Vagina (tissue), 2 donors: ENCODE measurements around the gene MGAT5B. TPM values are rescaled to one million over a fixed set of nuclear protein-coding genes. Genes with fewer than 3 reads are reported as not detected.

ENCODE experiments used
- DNase-seq, 2 donors: peaks; one replicate each; pipeline ENCODE4 v3.0.0-alpha.2; 2017; ENCODE audit errors: extremely low spot score in 2 of 2
- H3K27ac ChIP-seq: fragments of 200-600 bp; sonication (generic); one replicate; pipeline ENCODE4 v1.5.1; 2019
- H3K27me3 ChIP-seq: fragments of 200-600 bp; sonication (generic); one replicate; pipeline ENCODE4 v1.5.1; 2019
- H3K36me3 ChIP-seq, 2 donors: fragments of 200-600 bp; sonication (generic); one replicate each; pipeline ENCODE4 v1.5.1; 2017 to 2019
- H3K4me1 ChIP-seq: fragments of 200-600 bp; sonication (generic); one replicate; pipeline ENCODE4 v1.5.1; 2019
- H3K4me3 ChIP-seq, 2 donors: fragments of 200-600 bp; sonication (generic); 1 replicate in 1 of 2; 2 replicates in 1 of 2; pipeline ENCODE4 v1.5.1; 2016 to 2019
- H3K9me3 ChIP-seq: fragments of 200-600 bp; sonication (generic); one replicate; pipeline ENCODE4 v1.5.1; 2019
- CTCF ChIP-seq, 3 experiments: fragments of 450-650 bp in 2 of 3; fragments of 200-600 bp in 1 of 3; sonication (generic) in 1 of 3; IDR thresholded peaks; one replicate each; pipeline ENCODE4 v1.5.1; 2017 to 2019; ENCODE audit warnings: antibody characterized with exemption in 3 of 3, mild to moderate bottlenecking in 2 of 3, moderate library complexity in 2 of 3
- POLR2A ChIP-seq, 2 donors: fragments of 450-650 bp; IDR thresholded peaks; one replicate each; pipeline ENCODE4 v1.6.1; 2017; ENCODE audit warnings: antibody characterized with exemption in 2 of 2, mild to moderate bottlenecking in 2 of 2, moderate library complexity in 2 of 2
- POLR2AphosphoS5 ChIP-seq, 2 donors: sonication (generic); formaldehyde crosslinking; IDR thresholded peaks; one replicate each; pipeline ENCODE4 v1.9.0; 2017; ENCODE audit warnings: antibody characterized with exemption in 2 of 2, mild to moderate bottlenecking in 2 of 2, low read depth in 1 of 2; ENCODE audit not compliant: insufficient read depth in 1 of 2
- intact Hi-C: fragments of 100-400 bp; cut with DNase I; formaldehyde crosslinking; loops from one replicate; pipeline ENCODE4 v1.15.1; 2023
- total RNA-seq: library from RNA; depleted of rRNA; stranded (reverse); fragments of >200 nt; gene quantifications from one replicate; pipeline ENCODE4 v1.2.3, GENCODE V29; 2016

The MGAT5B gene
- total RNA-seq, 1 donor from 2014 or later = 0.49 TPM

GRCh38 chr17:76938009-76938408 lies 69.8 kb downstream of the MGAT5B start:
- DNase-seq = no peak
- Histone ChIP-seq H3K9me3 (no peaks in the 10 kb centered on the region), H3K4me1 (no peaks in the 10 kb centered on the region), H3K36me3 (no peaks in the 10 kb centered on the region), H3K4me3 (no peak overlapping the region), H3K27me3 (no peaks in the 10 kb centered on the region), H3K27ac (no peak overlapping the region)
- intact Hi-C loops = no loop called here
- TF ChIP-seq CTCF (IDR thresholded peaks at IDR 0.05) = no peak
- no peak for TF ChIP-seq POLR2AphosphoS5 (IDR thresholded peaks at IDR 0.05; ENCODE audit: insufficient read depth in 1 of 2, low read depth in 1 of 2)
- no peak for TF ChIP-seq POLR2A (IDR thresholded peaks at IDR 0.05)

- Histone ChIP-seq H3K27me3 (no peaks in the 10 kb centered on the region), H3K36me3 (no peaks in the 10 kb centered on the region), H3K27ac (no peak overlapping the region), H3K4me1 (no peaks in the 10 kb centered on the region), H3K9me3 (no peaks in the 10 kb centered on the region), H3K4me3 (no peak overlapping the region)
- DNase-seq = no peak
- TF ChIP-seq POLR2A (IDR thresholded peaks at IDR 0.05) (no peak), CTCF (IDR thresholded peaks at IDR 0.05) (no peak), POLR2AphosphoS5 (IDR thresholded peaks at IDR 0.05; ENCODE audit: insufficient read depth in 1 of 2, low read depth in 1 of 2) (no peak)
- intact Hi-C loops = no loop called here
Observed at GRCh38 chr17:76940295-76940694, 72.1 kb downstream of the MGAT5B start.

- no peak for DNase-seq
- no peaks in the 10 kb centered on the region for H3K27me3 ChIP-seq
- no peaks in the 10 kb centered on the region for H3K4me1 ChIP-seq
Observed at GRCh38 chr17:76940738-76941350, 72.6 kb downstream of the MGAT5B start.

GRCh38 chr17:76943202-76943601 lies 75.0 kb downstream of the MGAT5B start:
- DNase-seq = no peak
- TF ChIP-seq POLR2A (IDR thresholded peaks at IDR 0.05) (no peak), POLR2AphosphoS5 (IDR thresholded peaks at IDR 0.05; ENCODE audit: insufficient read depth in 1 of 2, low read depth in 1 of 2) (no peak), CTCF (IDR thresholded peaks at IDR 0.05) (no peak)
- Histone ChIP-seq H3K27ac (no peak overlapping the region), H3K36me3 (no peaks in the 10 kb centered on the region), H3K9me3 (no peaks in the 10 kb centered on the region), H3K27me3 (no peaks in the 10 kb centered on the region), H3K4me3 (no peak overlapping the region), H3K4me1 (no peaks in the 10 kb centered on the region)
- intact Hi-C loops = no loop called here

More at GRCh38 chr17:76940738-76941350, 72.6 kb downstream of the MGAT5B start:
- Histone ChIP-seq H3K36me3 (no peaks in the 10 kb centered on the region), H3K9me3 (no peaks in the 10 kb centered on the region), H3K27ac (no peak overlapping the region), H3K4me3 (no peak overlapping the region)
- no peak for TF ChIP-seq CTCF (IDR thresholded peaks at IDR 0.05)
- TF ChIP-seq POLR2AphosphoS5 (IDR thresholded peaks at IDR 0.05; ENCODE audit: insufficient read depth in 1 of 2, low read depth in 1 of 2) = no peak
- TF ChIP-seq POLR2A (IDR thresholded peaks at IDR 0.05) = no peak
- intact Hi-C loops = no loop called here

- no peak overlapping the region for H3K27ac ChIP-seq
- no peak for TF ChIP-seq POLR2AphosphoS5 (IDR thresholded peaks at IDR 0.05; ENCODE audit: insufficient read depth in 1 of 2, low read depth in 1 of 2)
- no peak for TF ChIP-seq CTCF (IDR thresholded peaks at IDR 0.05)
- TF ChIP-seq POLR2A (IDR thresholded peaks at IDR 0.05) = no peak
- H3K4me1 ChIP-seq = no peaks in the 10 kb centered on the region
- no peaks in the 10 kb centered on the region for H3K36me3 ChIP-seq
- no peaks in the 10 kb centered on the region for H3K27me3 ChIP-seq
- H3K9me3 ChIP-seq = no peaks in the 10 kb centered on the region
- DNase-seq = no peak
- intact Hi-C loops = no loop called here
- H3K4me3 ChIP-seq = no peak overlapping the region
Observed at GRCh38 chr17:76943781-76944213, 75.6 kb downstream of the MGAT5B start.
